Measurements from ENCODE around the gene CEP57. TPM values are rescaled to one million over a fixed set of nuclear protein-coding genes. Genes with fewer than 3 reads are reported as not detected.

Gene CEP57
- polyA plus RNA-seq, 1 donor (not counting 4 experiments of a cell fraction or from before 2014, with no cell fraction given) = 27.1 TPM

- dilution Hi-C loops (cut with MboI; ENCODE audit: extremely low pct_ligation_motif_present, low sequenced_read_pairs) = no loop called here
- no peaks in the 10 kb centered on the region for H3K27me3 ChIP-seq (ENCODE audit: control insufficient read depth, extremely low read depth, insufficient read depth, low read length)
- no peak for DNase-seq (ENCODE audit: low read depth, low spot score)
- TF ChIP-seq CTCF (optimal IDR thresholded peaks at IDR 0.05 in 1 of 3, IDR thresholded peaks at IDR 0.05 in 1 of 3, conservative IDR thresholded peaks at IDR 0.05 in 1 of 3; ENCODE audit: extremely low read depth in 1 of 3, insufficient read depth in 2 of 3, low read length in 3 of 3) (peak; percentile 28 to 73 (median 60)), EZH2 (IDR thresholded peaks at IDR 0.05; ENCODE audit: low read length) (no peak)
- no peak overlapping the region for H3K4me2 ChIP-seq (ENCODE audit: control insufficient read depth, extremely low read depth, insufficient read depth, low read depth, low read length)
- no peaks in the 10 kb centered on the region for H3K4me1 ChIP-seq (ENCODE audit: control insufficient read depth, extremely low read depth, insufficient read depth, low read length)
- no peak overlapping the region for H2AFZ ChIP-seq (ENCODE audit: control insufficient read depth, low read length)
- no peaks in the 10 kb centered on the region for H3K79me2 ChIP-seq (ENCODE audit: control insufficient read depth, insufficient read depth, low read length)
- H3K4me3 ChIP-seq (ENCODE audit: control insufficient read depth in 2 of 3, extremely low read depth in 1 of 3, insufficient read depth in 2 of 3, low read depth in 1 of 3, low read length in 3 of 3) = no peak overlapping the region
- H3K9ac ChIP-seq (ENCODE audit: control insufficient read depth, extremely low read depth, insufficient read depth, low read length) = no peak overlapping the region
- H3K9me3 ChIP-seq (ENCODE audit: control insufficient read depth, low read depth, low read length) = no peaks in the 10 kb centered on the region
- peak; percentile 69 for FAIRE-seq
- H3K9me1 ChIP-seq (ENCODE audit: control insufficient read depth, extremely low read depth, insufficient read depth, low read length) = no peaks in the 10 kb centered on the region
- no peaks in the 10 kb centered on the region for H4K20me1 ChIP-seq (ENCODE audit: control insufficient read depth, extremely low read depth, insufficient read depth, low read length)
- no peak overlapping the region for H3K27ac ChIP-seq (ENCODE audit: control insufficient read depth, insufficient read depth, low read length)
- H3K36me3 ChIP-seq (ENCODE audit: control insufficient read depth in 2 of 2, extremely low read depth in 1 of 2, insufficient read depth in 2 of 2, low read length in 2 of 2) = peaks cover 4 to 12% of the 10 kb centered on the region in 2 experiments
These were observed 59.0 kb downstream of the CEP57 start for GRCh38 chr11:95849087-95849825.

DNA sequence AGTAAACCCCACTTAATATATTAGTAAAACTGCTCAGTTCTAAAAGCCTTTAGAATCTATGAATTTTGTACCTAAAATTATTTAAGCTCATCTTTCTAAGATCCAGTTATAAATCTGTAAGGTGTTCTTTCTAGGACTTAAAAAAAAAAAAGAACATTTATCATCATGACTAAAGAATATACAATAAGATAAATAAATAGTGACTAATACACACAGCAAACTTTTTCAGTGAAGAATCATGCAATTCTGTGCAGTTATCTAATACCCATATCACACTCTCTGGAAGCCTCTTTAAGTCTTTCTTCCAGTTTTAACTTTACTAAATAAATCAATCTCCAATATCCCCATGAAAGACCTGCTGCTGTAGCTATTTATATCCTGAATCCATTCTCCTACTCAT lies 59.8 kb downstream of the CEP57 start:
- TF ChIP-seq CTCF (optimal IDR thresholded peaks at IDR 0.05 in 1 of 3, IDR thresholded peaks at IDR 0.05 in 1 of 3, conservative IDR thresholded peaks at IDR 0.05 in 1 of 3; ENCODE audit: extremely low read depth in 1 of 3, insufficient read depth in 2 of 3, low read length in 3 of 3) = no peak
- no peak for TF ChIP-seq EZH2 (IDR thresholded peaks at IDR 0.05; ENCODE audit: low read length)
- Histone ChIP-seq H3K4me3 (ENCODE audit: control insufficient read depth in 2 of 3, extremely low read depth in 1 of 3, insufficient read depth in 2 of 3, low read depth in 1 of 3, low read length in 3 of 3) (no peak overlapping the region), H3K79me2 (ENCODE audit: control insufficient read depth, insufficient read depth, low read length) (no peaks in the 10 kb centered on the region), H3K27ac (ENCODE audit: control insufficient read depth, insufficient read depth, low read length) (no peak overlapping the region), H3K36me3 (ENCODE audit: control insufficient read depth in 2 of 2, extremely low read depth in 1 of 2, insufficient read depth in 2 of 2, low read length in 2 of 2) (peaks cover 2 to 5% of the 10 kb centered on the region in 2 experiments), H2AFZ (ENCODE audit: control insufficient read depth, low read length) (no peak overlapping the region), H3K27me3 (ENCODE audit: control insufficient read depth, extremely low read depth, insufficient read depth, low read length) (no peaks in the 10 kb centered on the region), H3K4me1 (ENCODE audit: control insufficient read depth, extremely low read depth, insufficient read depth, low read length) (no peaks in the 10 kb centered on the region), H3K9me3 (ENCODE audit: control insufficient read depth, low read depth, low read length) (no peaks in the 10 kb centered on the region), H4K20me1 (ENCODE audit: control insufficient read depth, extremely low read depth, insufficient read depth, low read length) (no peaks in the 10 kb centered on the region), H3K9ac (ENCODE audit: control insufficient read depth, extremely low read depth, insufficient read depth, low read length) (no peak overlapping the region), H3K4me2 (ENCODE audit: control insufficient read depth, extremely low read depth, insufficient read depth, low read depth, low read length) (no peak overlapping the region), H3K9me1 (ENCODE audit: control insufficient read depth, extremely low read depth, insufficient read depth, low read length) (no peaks in the 10 kb centered on the region)
- FAIRE-seq (no peak), DNase-seq (ENCODE audit: low read depth, low spot score) (no peak)
- dilution Hi-C loops (cut with MboI; ENCODE audit: extremely low pct_ligation_motif_present, low sequenced_read_pairs) = no loop called here
